Brain pericyte (primary cell): Measurements from ENCODE around the gene PPP2R2B.

ENCODE experiments used
- DNase-seq: peaks from one replicate; pipeline ENCODE4 v3.0.0-alpha.2; 2012; ENCODE audit warnings: low read depth, low spot score

PPP2R2B gene

GRCh38 chr5:146878476-146879172, at the start of gene PPP2R2B:
Gene PPP2R2B, minus strand, starts transcription at chr5:146878757.
- DNase-seq, result no peak

- no peak for DNase-seq
Observed at GRCh38 chr5:146924132-146924531, 45.6 kb upstream of the PPP2R2B start.

DNA sequence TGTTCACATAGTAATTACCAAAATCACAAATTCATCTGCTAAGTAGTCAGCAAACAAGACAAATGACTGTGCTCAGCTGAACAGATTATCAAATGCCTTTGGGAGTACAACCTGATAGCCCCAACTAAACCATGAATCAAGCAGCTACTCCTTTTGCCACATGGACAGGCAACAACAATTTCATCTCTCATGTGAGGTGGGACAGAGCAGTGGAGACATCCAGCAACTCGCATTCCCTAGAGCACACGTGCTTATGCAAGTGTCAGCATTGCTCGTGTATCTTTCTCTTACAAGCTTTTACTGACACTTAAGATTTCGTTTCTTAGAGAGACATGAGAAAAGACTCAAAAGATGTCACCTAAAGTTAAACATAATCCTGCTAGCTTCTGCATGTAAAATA, 42.7 kb upstream of the PPP2R2B start:
- DNase-seq, result no peak

DNA sequence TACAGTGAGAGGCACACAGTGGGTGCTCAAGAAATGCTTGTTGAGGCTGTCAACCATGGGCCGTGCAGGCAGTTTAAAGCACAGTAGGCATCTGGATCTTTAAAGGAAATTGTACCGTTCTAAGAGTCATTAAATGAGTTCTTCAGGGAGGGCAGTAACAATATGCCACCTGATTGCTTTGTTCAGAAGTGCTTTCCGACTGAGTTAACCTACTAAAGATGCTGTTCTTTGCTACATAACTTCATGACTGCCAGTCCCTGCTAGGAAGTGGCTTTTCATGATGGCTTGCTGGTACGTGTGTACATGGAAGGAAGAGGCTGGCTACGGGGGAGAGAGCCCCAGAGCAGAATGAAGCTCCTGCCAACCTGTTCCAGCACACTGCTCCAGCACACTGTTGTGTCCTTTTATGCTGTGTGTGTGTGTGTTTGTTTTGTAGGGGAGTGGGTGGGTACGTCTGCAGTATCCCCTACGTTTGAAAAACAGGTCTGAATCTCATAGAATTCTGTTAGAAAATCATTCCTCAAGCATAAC, 41.9 kb upstream of the PPP2R2B start:
- DNase-seq, result no peak

- no peak for DNase-seq
Observed at GRCh38 chr5:146919304-146919703, 40.7 kb upstream of the PPP2R2B start.

- no peak for DNase-seq
Observed at GRCh38 chr5:146917931-146918330, 39.4 kb upstream of the PPP2R2B start.

DNA sequence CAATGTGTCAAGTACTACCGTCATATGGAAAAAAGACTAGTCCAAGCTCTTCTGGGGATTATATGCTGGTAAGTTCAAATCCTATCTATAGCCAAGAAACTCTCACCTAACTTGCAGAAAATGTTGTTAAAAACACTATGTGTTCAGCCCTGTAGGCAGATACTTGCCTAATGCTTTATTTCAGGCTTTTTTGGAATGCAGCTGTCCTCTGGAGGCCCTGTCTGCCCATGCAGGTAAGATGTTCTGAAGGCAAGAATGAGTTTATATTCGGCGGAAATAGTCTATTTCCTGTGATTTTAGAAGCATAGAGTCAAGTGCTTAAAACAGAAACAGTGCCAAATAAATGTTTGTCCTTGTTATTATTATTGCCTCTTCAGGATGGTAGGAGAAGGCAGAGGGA, 34.3 kb upstream of the PPP2R2B start:
- no peak for DNase-seq

DNA sequence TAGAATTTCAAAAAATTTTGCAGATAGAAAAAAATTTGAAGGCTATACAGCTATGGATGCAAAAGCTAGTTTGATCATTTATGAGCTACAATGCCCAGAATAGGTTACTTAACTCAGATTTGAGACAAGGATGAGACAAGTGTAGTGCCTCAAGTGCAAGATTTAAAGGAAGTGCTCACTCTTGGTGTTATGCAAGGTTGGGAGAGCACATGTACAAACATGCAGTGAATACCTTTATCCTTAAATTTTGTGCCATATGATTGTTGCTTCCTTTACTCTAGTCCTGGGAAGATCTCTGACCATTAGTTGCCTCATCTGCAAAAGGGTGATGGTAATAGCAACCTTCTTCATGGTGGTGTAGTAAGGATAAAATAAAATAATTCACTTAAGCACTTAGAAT, 31.7 kb upstream of the PPP2R2B start:
- no peak for DNase-seq

DNA sequence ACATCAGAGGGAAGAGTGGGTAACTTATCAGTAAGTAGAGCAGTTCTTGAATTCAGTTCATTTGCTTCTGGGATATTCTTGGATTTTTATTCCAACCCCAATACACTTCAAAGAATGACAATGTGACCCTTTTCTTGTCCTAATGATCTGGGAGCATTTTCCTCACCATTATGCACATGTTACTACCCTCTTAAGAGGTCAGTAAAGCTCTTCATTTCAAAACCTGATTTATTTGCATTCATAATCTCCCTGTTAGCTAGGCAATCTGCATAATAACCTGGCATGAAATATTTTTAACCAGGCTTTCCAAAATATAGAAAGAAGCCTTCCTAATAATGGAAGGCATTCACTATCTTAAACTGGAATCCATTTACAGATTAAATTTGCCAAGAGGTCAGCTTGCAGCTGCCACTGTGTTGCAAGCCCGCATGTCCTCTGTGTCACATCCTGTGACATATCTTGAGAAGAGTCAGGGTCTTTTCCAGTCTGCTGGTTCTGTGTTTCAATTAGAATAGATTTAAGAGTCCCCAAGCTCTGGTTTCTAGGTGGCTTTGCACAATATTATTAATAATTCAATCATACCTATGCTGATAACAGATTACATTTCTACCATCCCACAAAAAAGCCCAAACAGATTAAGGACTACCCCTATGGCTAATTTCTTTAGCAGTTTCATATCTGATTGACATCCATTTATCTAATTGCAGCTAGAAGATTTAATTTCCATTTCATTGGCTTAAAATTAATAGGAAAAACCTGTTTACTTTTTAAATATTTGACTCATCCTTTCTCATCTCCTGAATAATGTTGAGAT, 30.9 kb upstream of the PPP2R2B start:
- DNase-seq, result no peak

DNA sequence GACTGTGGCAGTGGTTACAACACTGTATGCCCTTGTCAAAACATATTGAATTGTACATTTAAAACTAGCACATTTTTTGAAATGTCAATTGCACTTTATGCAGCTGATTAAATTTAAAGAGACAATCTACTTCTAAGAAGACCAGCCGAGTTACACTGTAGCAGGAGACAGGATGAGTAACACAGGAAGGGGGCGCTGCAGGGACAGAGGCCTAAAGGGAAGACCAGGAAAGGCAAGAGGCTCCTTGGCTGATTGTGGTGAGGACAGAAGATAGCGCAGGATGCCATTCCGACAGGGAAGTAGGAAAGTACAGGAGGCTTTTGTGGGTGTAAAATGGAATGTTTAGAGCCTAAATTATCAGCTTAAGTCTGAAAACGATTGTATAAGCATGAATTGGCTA, 28.2 kb upstream of the PPP2R2B start:
- DNase-seq, result no peak

- no peak for DNase-seq
Observed at GRCh38 chr5:146904890-146905289, 26.3 kb upstream of the PPP2R2B start.

DNA sequence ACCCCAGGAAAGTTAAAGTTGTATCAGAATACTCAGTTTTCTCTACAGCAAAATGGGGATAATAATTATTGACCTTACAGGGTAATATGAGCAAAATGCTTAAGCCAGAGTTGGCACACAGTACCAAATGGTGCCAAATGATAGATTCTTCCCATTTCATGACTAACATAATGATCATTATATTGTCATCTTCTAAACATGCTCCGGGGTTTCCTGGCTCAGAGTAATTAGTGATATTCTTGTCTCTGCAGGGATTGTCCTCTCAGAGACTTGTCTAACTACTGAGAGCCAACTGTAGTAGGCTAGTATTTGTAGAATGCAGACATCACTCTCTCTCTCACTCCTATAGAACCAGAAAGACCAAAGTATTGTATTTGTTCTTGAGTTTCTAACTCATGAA, 25.2 kb upstream of the PPP2R2B start:
- DNase-seq, result no peak

DNA sequence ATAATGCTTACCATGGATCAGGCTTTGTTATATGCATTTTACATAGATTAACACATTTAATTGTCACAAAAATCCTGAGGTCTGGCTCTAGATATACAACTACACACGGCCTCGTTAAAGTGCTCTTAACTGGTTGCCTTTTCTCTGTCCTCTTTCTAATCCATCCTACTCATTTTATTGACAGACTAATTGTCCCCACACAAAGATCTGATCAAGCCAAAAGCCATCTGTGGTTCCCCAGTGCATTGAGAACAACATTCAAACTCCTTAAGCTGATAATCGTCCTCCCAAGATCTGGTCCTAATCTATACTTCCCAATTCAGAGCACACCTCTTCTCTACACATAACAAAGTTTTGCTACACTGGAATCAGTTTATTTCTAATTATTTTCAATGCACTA, 23.9 kb upstream of the PPP2R2B start:
- DNase-seq, result no peak

DNA sequence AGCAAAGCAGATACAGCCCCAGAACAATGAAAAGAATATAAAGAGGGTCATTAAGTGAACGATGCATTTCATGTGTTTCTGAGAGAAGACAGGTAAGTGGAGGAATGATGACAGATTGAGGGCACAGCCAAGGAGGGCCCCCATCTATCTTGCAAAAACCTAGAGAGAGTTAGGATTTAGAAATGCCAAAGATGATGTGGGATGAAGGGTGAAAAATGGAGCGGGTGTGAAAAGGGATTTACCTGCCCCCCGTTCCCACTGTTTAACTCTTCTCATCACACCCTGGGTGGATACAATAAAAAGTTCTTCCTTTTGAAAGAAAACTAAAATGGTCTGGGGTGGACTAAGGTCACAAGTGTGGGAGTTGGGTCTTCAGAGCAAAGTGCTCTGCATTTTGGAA, 18.5 kb upstream of the PPP2R2B start:
- no peak for DNase-seq

DNA sequence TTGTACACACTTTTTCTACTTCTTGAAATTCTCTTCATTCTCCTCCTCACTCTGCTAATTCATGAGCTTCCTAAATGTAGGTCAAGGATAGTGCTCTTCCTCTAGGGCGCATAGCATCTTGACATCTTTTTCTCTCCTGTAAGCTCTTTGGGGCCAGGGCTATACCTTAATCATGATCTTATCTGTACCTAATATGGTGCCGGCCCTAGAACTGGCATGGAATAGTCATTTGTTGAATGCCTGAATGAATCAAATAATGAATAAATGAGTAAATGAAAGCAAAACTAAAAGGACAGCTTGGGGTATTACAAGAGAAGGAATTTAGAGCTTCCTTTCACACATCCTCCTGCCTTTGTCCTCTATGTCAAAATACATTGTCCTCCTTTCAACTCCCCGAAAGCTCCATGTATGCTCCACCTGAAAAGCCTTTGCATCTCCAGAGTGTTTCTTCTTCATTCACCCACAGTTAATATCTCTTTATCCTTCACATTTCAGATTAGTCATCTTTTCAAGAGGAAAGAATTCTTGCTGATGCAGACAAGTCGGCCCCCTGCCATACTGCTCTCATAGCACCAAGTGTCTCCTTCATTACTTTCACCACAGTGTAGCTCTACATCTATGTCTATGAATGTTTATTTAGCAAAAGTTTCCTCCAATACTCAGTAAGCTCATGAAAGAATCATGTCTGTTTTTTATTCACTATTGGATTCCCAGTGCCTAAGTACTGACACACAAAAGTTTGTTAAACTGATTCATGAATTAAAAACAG, 16.4 kb upstream of the PPP2R2B start:
- DNase-seq, result no peak

DNA sequence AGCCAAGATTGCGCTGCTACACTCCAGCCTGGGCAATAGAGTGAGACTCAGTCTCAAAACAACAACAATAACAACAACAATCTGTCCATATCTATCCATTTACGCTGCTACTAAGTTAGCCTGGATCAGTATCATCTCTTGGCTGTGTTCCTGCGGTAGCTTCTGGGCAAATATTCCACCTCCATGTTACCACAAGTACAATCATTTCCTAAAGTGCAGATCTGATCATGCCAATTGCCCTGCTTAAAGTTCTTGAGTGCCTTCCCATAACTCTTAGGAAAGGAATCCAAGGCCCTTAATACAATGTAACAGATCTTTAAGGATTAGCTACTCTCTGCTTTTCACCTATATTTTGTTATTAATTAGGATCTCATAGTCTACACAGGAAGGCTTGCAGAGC, 15.4 kb upstream of the PPP2R2B start:
- DNase-seq, result no peak

GRCh38 chr5:146892231-146892630, 13.7 kb upstream of the PPP2R2B start:
- DNase-seq, result no peak

GRCh38 chr5:146891511-146891910, 13.0 kb upstream of the PPP2R2B start:
- DNase-seq, result no peak

DNA sequence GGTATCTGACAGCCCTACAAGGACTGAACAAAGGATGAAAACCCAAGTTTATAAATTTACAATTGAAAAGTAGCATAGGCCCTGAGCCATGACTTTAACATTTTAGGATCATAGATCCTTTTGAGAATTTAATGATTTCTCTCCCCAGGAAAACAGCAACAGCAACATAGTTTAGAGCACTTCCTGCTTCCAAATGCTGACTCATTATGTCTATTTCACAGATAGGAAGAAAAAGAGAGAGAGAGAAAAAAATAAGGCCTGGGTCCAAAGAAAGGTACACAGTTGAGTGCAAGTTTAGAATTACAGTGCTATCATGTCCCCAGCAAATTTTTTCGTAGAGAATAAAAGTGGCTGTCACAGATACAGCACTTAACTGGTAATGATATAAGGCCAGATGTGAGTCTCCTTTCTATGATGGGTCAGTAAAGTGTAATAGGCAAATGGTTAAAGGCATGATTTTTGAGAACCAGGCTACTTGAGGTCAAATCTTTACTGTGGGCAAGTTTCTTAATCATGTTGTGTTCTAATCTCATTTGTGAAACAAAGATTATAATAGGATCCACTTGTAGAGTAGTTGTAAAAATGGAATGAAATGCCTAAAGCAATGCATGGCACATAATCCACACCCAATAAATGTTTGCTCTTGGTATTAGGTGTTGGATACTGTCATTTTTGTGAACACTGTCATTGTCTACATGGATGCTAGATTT, 12.3 kb upstream of the PPP2R2B start:
- no peak for DNase-seq

GRCh38 chr5:146890066-146890465, 11.5 kb upstream of the PPP2R2B start:
- DNase-seq, result no peak

GRCh38 chr5:146889169-146889568, 10.6 kb upstream of the PPP2R2B start:
- DNase-seq, result no peak
